GM23338 (cell line): Measurements from ENCODE around the gene CTDSP2. TPM values are rescaled to one million over a fixed set of nuclear protein-coding genes. Genes with fewer than 3 reads are reported as not detected.

Experiments used
- ATAC-seq: fragments of 200-7000 bp; cut with Tn5 transposase; 3 replicates; pipeline ENCODE4 v1.9.1; 2020
- DNase-seq: peaks from one replicate; pipeline ENCODE4 v3.0.0-alpha.2; 2015; ENCODE audit warnings: low spot score
- H2AFZ ChIP-seq: fragments of 200-600 bp; sonication (generic); 2 replicates; pipeline ENCODE4 v1.8.0; 2016; ENCODE audit warnings: antibody characterized with exemption, mild to moderate bottlenecking, moderate library complexity
- H3F3A ChIP-seq: fragments of 200-600 bp; sonication (generic); replicated peaks from 2 replicates; pipeline ENCODE4 v1.8.0; 2017; ENCODE audit warnings: antibody characterized with exemption, mixed run types, low read depth
- H3K27ac ChIP-seq: fragments of 200-600 bp; sonication (generic); 2 replicates; pipeline ENCODE4 v1.6.1; 2016; ENCODE audit warnings: low read depth
- H3K27me3 ChIP-seq: fragments of 200-600 bp; sonication (generic); 2 replicates; pipeline ENCODE4 v1.8.0; 2016; ENCODE audit warnings: mild to moderate bottlenecking, mixed run types, moderate library complexity; ENCODE audit not compliant: insufficient read depth
- H3K36me3 ChIP-seq: fragments of 200-600 bp; sonication (generic); 2 replicates; pipeline ENCODE4 v1.8.0; 2016; ENCODE audit warnings: mild to moderate bottlenecking; ENCODE audit not compliant: insufficient read depth
- H3K4me1 ChIP-seq: fragments of 200-600 bp; sonication (generic); 2 replicates; pipeline ENCODE4 v1.8.0; 2016; ENCODE audit warnings: mild to moderate bottlenecking, moderate library complexity; ENCODE audit not compliant: insufficient read depth
- H3K4me2 ChIP-seq: fragments of 200-600 bp; sonication (generic); 2 replicates; pipeline ENCODE4 v1.7.1; 2017; ENCODE audit warnings: mixed run types
- H3K4me3 ChIP-seq: fragments of 200-600 bp; sonication (generic); 2 replicates; pipeline ENCODE4 v1.6.1; 2016; ENCODE audit warnings: mixed run types
- H3K79me2 ChIP-seq: fragments of 200-600 bp; sonication (generic); replicated peaks from 2 replicates; pipeline ENCODE4 v1.8.0; 2017; ENCODE audit warnings: mild to moderate bottlenecking; ENCODE audit not compliant: insufficient read depth
- H3K9me2 ChIP-seq: fragments of 200-600 bp; sonication (generic); 2 replicates; pipeline ENCODE4 v1.8.0; 2017; ENCODE audit not compliant: insufficient read depth
- H4K20me1 ChIP-seq: fragments of 200-600 bp; sonication (generic); replicated peaks from 2 replicates; pipeline ENCODE4 v1.8.0; 2017; ENCODE audit warnings: mild to moderate bottlenecking; ENCODE audit not compliant: insufficient read depth
- H3K27ac Mint-ChIP-seq: 2 replicates; pipeline ENCODE4 v1.8.0; 2020; ENCODE audit warnings: inconsistent platforms, mild to moderate bottlenecking, moderate library complexity, mixed read lengths
- H3K27me3 Mint-ChIP-seq: 3 replicates; pipeline ENCODE4 v1.8.0; 2022; ENCODE audit warnings: low read depth, mild to moderate bottlenecking, moderate library complexity, mixed read lengths, inconsistent platforms; ENCODE audit not compliant: insufficient read depth, poor library complexity
- H3K36me3 Mint-ChIP-seq: 3 replicates; pipeline ENCODE4 v1.8.0; 2021; ENCODE audit warnings: low read depth, mild to moderate bottlenecking, inconsistent platforms, moderate library complexity, mixed read lengths
- H3K4me1 Mint-ChIP-seq: 3 replicates; pipeline ENCODE4 v1.8.0; 2020; ENCODE audit warnings: mild to moderate bottlenecking, inconsistent platforms, mixed read lengths
- H3K4me3 Mint-ChIP-seq: 3 replicates; pipeline ENCODE4 v1.8.0; 2021; ENCODE audit warnings: moderate library complexity, mild to moderate bottlenecking, inconsistent platforms, mixed read lengths
- H3K9me3 Mint-ChIP-seq: 3 replicates; pipeline ENCODE4 v1.8.0; 2020; ENCODE audit warnings: moderate library complexity, mild to moderate bottlenecking, inconsistent platforms, mixed read lengths
- CREB1 ChIP-seq: fragments of 250-450 bp; sonication (Bioruptor Pico); IDR thresholded peaks from 2 replicates; pipeline ENCODE4 v1.5.0; 2020; ENCODE audit warnings: low read depth, mild to moderate bottlenecking, moderate library complexity
- CTCF ChIP-seq, 2 experiments: fragments of 200-600 bp in 1 of 2; sonication (generic) in 1 of 2; conservative IDR thresholded peaks; 2 replicates each; pipeline versions ENCODE4 v1.5.1 to v1.6.1; 2016 to 2017; ENCODE audit warnings: antibody characterized with exemption in 2 of 2, low read depth in 2 of 2, mild to moderate bottlenecking in 2 of 2, moderate library complexity in 1 of 2
- ETS1 ChIP-seq: IDR thresholded peaks from 2 replicates; pipeline ENCODE4 v1.6.1; 2016; ENCODE audit warnings: antibody characterized with exemption
- EZH2 ChIP-seq: fragments of 200-600 bp; sonication (generic); IDR thresholded peaks from one replicate; pipeline ENCODE4 v1.8.0; 2017; ENCODE audit warnings: antibody characterized with exemption, mild to moderate bottlenecking, low read depth; ENCODE audit not compliant: unreplicated experiment
- EZH2phosphoT487 ChIP-seq: fragments of 200-600 bp; sonication (generic); IDR thresholded peaks from one replicate; pipeline ENCODE4 v1.8.1; 2018; ENCODE audit warnings: antibody characterized with exemption; ENCODE audit not compliant: unreplicated experiment
- NANOG ChIP-seq: IDR thresholded peaks from 2 replicates; pipeline ENCODE4 v1.6.1; 2016; ENCODE audit warnings: antibody characterized with exemption, borderline replicate concordance
- POLR2AphosphoS5 ChIP-seq: IDR thresholded peaks from 2 replicates; pipeline ENCODE4 v1.6.1; 2016; ENCODE audit warnings: antibody characterized with exemption, low read depth
- REST ChIP-seq: IDR thresholded peaks from one replicate; pipeline ENCODE4 v1.6.1; 2018; ENCODE audit warnings: antibody characterized with exemption; ENCODE audit not compliant: unreplicated experiment
- ZNF114 ChIP-seq: fragments of 250-450 bp; sonication (Bioruptor Pico); IDR thresholded peaks from 2 replicates; pipeline ENCODE4 v1.5.0; 2020; ENCODE audit warnings: mild to moderate bottlenecking, moderate library complexity
- ZNF331 ChIP-seq: fragments of 250-450 bp; sonication (Bioruptor Pico); IDR thresholded peaks from 2 replicates; pipeline ENCODE4 v1.5.0; 2020; ENCODE audit warnings: low read depth, mild to moderate bottlenecking, moderate library complexity
- ZNF462 ChIP-seq: fragments of 250-450 bp; sonication (Bioruptor Pico); IDR thresholded peaks from 2 replicates; pipeline ENCODE4 v1.5.0; 2020; ENCODE audit warnings: mild to moderate bottlenecking, moderate library complexity
- polyA plus RNA-seq: library from polyadenylated mRNA; unstranded; fragments of >200 nt; fragmentation: Nextera tagmentation; extraction: Ambion mirVana; gene quantifications from 2 replicates; pipeline ENCODE4 v1.2.1, GENCODE V29; 2016
- total RNA-seq: library from RNA; depleted of rRNA; stranded (reverse); fragments of >200 nt; shearing (Covaris generic); gene quantifications from 2 replicates; pipeline ENCODE4 v1.2.3, GENCODE V29; 2014

CTDSP2 gene
- total and polyA plus RNA-seq, 2 experiments from 2014 or later: 22.8 to 81.9 TPM

- H3K27me3 ChIP-seq: no peaks in the 10 kb centered on the region
- no peak for TF ChIP-seq ZNF114 (CRISPR knock-in tag)
- TF ChIP-seq NANOG: no peak
- no peak for TF ChIP-seq POLR2AphosphoS5
- no peak for TF ChIP-seq REST
- no peak for TF ChIP-seq ETS1
- TF ChIP-seq ZNF462 (CRISPR knock-in tag): no peak
- TF ChIP-seq ZNF331 (CRISPR knock-in tag): no peak
- no peak for TF ChIP-seq EZH2
- TF ChIP-seq EZH2phosphoT487: no peak
- TF ChIP-seq CREB1 (CRISPR knock-in tag): no peak
- TF ChIP-seq CTCF (conservative IDR thresholded peaks at IDR 0.05; ENCODE audit: low read depth in 2 of 2): no peak
- H3K27ac ChIP-seq: no peak overlapping the region
- no peaks in the 10 kb centered on the region for H3K9me3 Mint-ChIP-seq
- ATAC-seq (no peak), DNase-seq (no peak)
- no peak overlapping the region for H2AFZ ChIP-seq
- peaks cover 22% of the 10 kb centered on the region for H3K36me3 ChIP-seq
- no peak overlapping the region for H3K4me2 ChIP-seq
- no peaks in the 10 kb centered on the region for H3K4me1 ChIP-seq
- no peak overlapping the region for H3K27ac Mint-ChIP-seq
- H3F3A ChIP-seq: 0 out of 2 replicates have a peak, but pooled peaks cover 7% of the 10 kb centered on the region
- H3K9me2 ChIP-seq: no peaks in the 10 kb centered on the region
- H3K79me2 ChIP-seq: no peaks in the 10 kb centered on the region
- H3K4me3 ChIP-seq: no peak overlapping the region
- no peaks in the 10 kb centered on the region; the same call in 1 of the 2 replicates for H4K20me1 ChIP-seq
- peaks cover 15% of the 10 kb centered on the region for H3K27me3 Mint-ChIP-seq
- peaks cover 60% of the 10 kb centered on the region for H3K36me3 Mint-ChIP-seq
- H3K4me3 Mint-ChIP-seq: no peak overlapping the region
- H3K4me1 Mint-ChIP-seq: no peaks in the 10 kb centered on the region; the same call in 2 of the 3 replicates
Observed at GRCh38 chr12:57821474-57822214, 24.9 kb downstream of the CTDSP2 start.
